ENCODE data around the gene RAP2A.
A peak's percentile ranks its signal among the peaks of the same experiment; 100 is the strongest.

The RAP2A gene

GRCh38 chr13:97433727-97434396 lies at the start of gene RAP2A:
TSS of gene RAP2A (plus strand) at chr13:97434169. CDS start at chr13:97434471, 302 bp downstream.
- peak; percentile 80 for DNase-seq

GRCh38 chr13:97384371-97384770 lies 49.6 kb upstream of the RAP2A start:
- DNase-seq: peak; percentile 62

GRCh38 chr13:97385146-97385545 lies 48.8 kb upstream of the RAP2A start:
- no peak for DNase-seq

- peak; percentile 15 for DNase-seq
Measured at GRCh38 chr13:97385854-97386253, 48.1 kb upstream of the RAP2A start.

GRCh38 chr13:97386801-97387484 lies 47.0 kb upstream of the RAP2A start:
- DNase-seq: peak; percentile 93

- DNase-seq: peak; percentile 78
Measured at GRCh38 chr13:97387485-97387839, 46.5 kb upstream of the RAP2A start.

- peak; percentile 75 for DNase-seq
Measured at GRCh38 chr13:97387890-97388289, 46.1 kb upstream of the RAP2A start.

- DNase-seq: peak; percentile 67
Measured at GRCh38 chr13:97388373-97388772, 45.6 kb upstream of the RAP2A start.

GRCh38 chr13:97390941-97391600 lies 42.9 kb upstream of the RAP2A start:
- peak; percentile 42 for DNase-seq

GRCh38 chr13:97392020-97392419 lies 41.9 kb upstream of the RAP2A start:
- no peak for DNase-seq

- no peak for DNase-seq
Measured at GRCh38 chr13:97394542-97394941, 39.4 kb upstream of the RAP2A start.

- no peak for DNase-seq
Measured at GRCh38 chr13:97395447-97396136, 38.4 kb upstream of the RAP2A start.

GRCh38 chr13:97397267-97397666 lies 36.7 kb upstream of the RAP2A start:
- DNase-seq: no peak

GRCh38 chr13:97401421-97401820 lies 32.5 kb upstream of the RAP2A start:
- no peak for DNase-seq

GRCh38 chr13:97403893-97404750 lies 29.8 kb upstream of the RAP2A start:
- DNase-seq: no peak

GRCh38 chr13:97407540-97407939 lies 26.4 kb upstream of the RAP2A start:
- no peak for DNase-seq

- no peak for DNase-seq
Measured at GRCh38 chr13:97408938-97409337, 25.0 kb upstream of the RAP2A start.

- no peak for DNase-seq
Measured at GRCh38 chr13:97411984-97412383, 22.0 kb upstream of the RAP2A start.

- no peak for DNase-seq
Measured at GRCh38 chr13:97413694-97414093, 20.3 kb upstream of the RAP2A start.

GRCh38 chr13:97414392-97414791 lies 19.6 kb upstream of the RAP2A start:
- DNase-seq: no peak

GRCh38 chr13:97417698-97418097 lies 16.3 kb upstream of the RAP2A start:
- no peak for DNase-seq
